H1 (cell line): ENCODE results near the gene KCNC4.

Source experiments
- CBX8 ChIP-seq: fragments of 300-800, 300-1000 bp; sonication (generic); IDR thresholded peaks from 2 replicates; pipeline ENCODE4 v1.7.1; 2016; ENCODE audit warnings: low read depth, low read length, borderline replicate concordance
- CREB1 ChIP-seq: IDR thresholded peaks from 2 replicates; pipeline ENCODE4 v1.6.1; 2012; ENCODE audit warnings: inconsistent platforms
- EZH2 ChIP-seq: fragments of 200-600 bp; sonication (generic); IDR thresholded peaks from 2 replicates; pipeline ENCODE4 v1.7.1; 2012; ENCODE audit warnings: low read depth, mild to moderate bottlenecking, moderate library complexity, low read length, inconsistent platforms; ENCODE audit not compliant: severe bottlenecking
- FOSL1 ChIP-seq: IDR thresholded peaks from 2 replicates; pipeline ENCODE4 v1.6.1; 2011; ENCODE audit warnings: mild to moderate bottlenecking, low read depth, low read length, moderate library complexity; ENCODE audit not compliant: insufficient read depth
- HDAC2 ChIP-seq, 2 experiments: fragments of 300-600 bp in 1 of 2; sonication (generic) in 1 of 2; IDR thresholded peaks; 2 replicates each; pipeline ENCODE4 v1.6.1; 2011 to 2012; ENCODE audit warnings: low read depth in 2 of 2, low read length in 2 of 2, mild to moderate bottlenecking in 2 of 2, moderate library complexity in 2 of 2, borderline replicate concordance in 1 of 2, inconsistent platforms in 1 of 2
- JUN ChIP-seq: IDR thresholded peaks from 2 replicates; pipeline ENCODE4 v1.6.1; 2011; ENCODE audit warnings: low read depth, mild to moderate bottlenecking, improper control_type of control experiment, low read length
- MAFK ChIP-seq: IDR thresholded peaks from 2 replicates; pipeline ENCODE4 v1.6.1; 2012; ENCODE audit warnings: low read depth, mild to moderate bottlenecking, improper control_type of control experiment, low read length
- RXRA ChIP-seq: IDR thresholded peaks from 2 replicates; pipeline ENCODE4 v1.6.1; 2011; ENCODE audit warnings: low read depth, mild to moderate bottlenecking, low read length, moderate library complexity; ENCODE audit not compliant: insufficient read depth
- YY1 ChIP-seq: IDR thresholded peaks from 2 replicates; pipeline ENCODE4 v1.6.1; 2011; ENCODE audit warnings: low read depth, mild to moderate bottlenecking, low read length
- ZNF274 ChIP-seq: IDR thresholded peaks from 2 replicates; pipeline ENCODE4 v1.7.0; 2012; ENCODE audit warnings: low read length, borderline replicate concordance; ENCODE audit errors: extremely low read depth
- TF ChIP-seq, protein P1 (sequence below), 3 experiments: IDR thresholded peaks; 1 replicate in 2 of 3; 2 replicates in 1 of 3; pipeline versions ENCODE4 v1.5.1 to v1.6.1; 2011; ENCODE audit warnings: low read length in 3 of 3, mild to moderate bottlenecking in 3 of 3, inconsistent platforms in 2 of 3, low read depth in 1 of 3, moderate library complexity in 1 of 3; ENCODE audit not compliant: insufficient read depth in 1 of 3; ENCODE audit errors: control extremely low read depth in 1 of 3
- TF ChIP-seq, protein P2 (sequence below): IDR thresholded peaks from 2 replicates; pipeline ENCODE4 v1.6.1; 2012; ENCODE audit warnings: inconsistent platforms

DNA sequence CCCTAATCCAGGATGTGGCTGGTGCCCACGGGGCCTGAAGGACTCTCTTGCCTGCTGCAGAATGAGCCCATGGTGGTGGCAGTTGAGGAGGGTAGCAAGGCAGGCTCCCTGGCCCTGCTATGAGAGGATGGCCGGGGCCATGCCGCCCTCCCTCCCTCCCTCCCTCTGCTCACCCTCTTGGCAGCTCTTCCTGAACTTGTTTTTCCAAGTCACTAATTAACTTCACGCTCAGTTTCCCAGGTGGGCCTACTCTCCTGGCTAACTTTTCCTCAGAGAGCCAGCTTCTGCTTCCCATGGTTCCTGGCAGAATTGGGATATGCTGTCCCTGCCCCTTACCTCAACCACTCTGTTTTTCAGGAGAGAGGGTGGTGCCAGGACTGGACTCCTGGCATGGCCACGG lies 10.2 kb downstream of the KCNC4 start:
- TF ChIP-seq, protein P1, sequence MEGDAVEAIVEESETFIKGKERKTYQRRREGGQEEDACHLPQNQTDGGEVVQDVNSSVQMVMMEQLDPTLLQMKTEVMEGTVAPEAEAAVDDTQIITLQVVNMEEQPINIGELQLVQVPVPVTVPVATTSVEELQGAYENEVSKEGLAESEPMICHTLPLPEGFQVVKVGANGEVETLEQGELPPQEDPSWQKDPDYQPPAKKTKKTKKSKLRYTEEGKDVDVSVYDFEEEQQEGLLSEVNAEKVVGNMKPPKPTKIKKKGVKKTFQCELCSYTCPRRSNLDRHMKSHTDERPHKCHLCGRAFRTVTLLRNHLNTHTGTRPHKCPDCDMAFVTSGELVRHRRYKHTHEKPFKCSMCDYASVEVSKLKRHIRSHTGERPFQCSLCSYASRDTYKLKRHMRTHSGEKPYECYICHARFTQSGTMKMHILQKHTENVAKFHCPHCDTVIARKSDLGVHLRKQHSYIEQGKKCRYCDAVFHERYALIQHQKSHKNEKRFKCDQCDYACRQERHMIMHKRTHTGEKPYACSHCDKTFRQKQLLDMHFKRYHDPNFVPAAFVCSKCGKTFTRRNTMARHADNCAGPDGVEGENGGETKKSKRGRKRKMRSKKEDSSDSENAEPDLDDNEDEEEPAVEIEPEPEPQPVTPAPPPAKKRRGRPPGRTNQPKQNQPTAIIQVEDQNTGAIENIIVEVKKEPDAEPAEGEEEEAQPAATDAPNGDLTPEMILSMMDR (IDR thresholded peaks at IDR 0.05; ENCODE audit: control extremely low read depth in 1 of 3, insufficient read depth in 1 of 3, low read depth in 1 of 3, low read length in 3 of 3) = no peak
- TF ChIP-seq ZNF274 (no peak), CREB1 (no peak), EZH2 (no peak), HDAC2 (IDR thresholded peaks at IDR 0.05; ENCODE audit: borderline replicate concordance in 1 of 2, low read depth in 2 of 2, low read length in 2 of 2) (no peak), CBX8 (no peak), RXRA (no peak), FOSL1 (no peak), YY1 (no peak), MAFK (no peak), JUN (no peak)
- TF ChIP-seq, protein P2, sequence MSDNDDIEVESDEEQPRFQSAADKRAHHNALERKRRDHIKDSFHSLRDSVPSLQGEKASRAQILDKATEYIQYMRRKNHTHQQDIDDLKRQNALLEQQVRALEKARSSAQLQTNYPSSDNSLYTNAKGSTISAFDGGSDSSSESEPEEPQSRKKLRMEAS = no peak
